RWPE2 (cell line): ENCODE measurements around the gene CLNS1A.

Experiments used
- ATAC-seq: fragments of 200-7000 bp; cut with Tn5 transposase; 3 replicates; pipeline ENCODE4 v1.9.1; 2021; ENCODE audit warnings: low read depth
- DNase-seq: peaks from one replicate; pipeline ENCODE4 v3.0.0-alpha.2; 2020; ENCODE audit warnings: low spot score
- H3K27ac ChIP-seq: fragments of 450-650 bp; 2 replicates; pipeline ENCODE4 v1.5.1; 2017; ENCODE audit warnings: mild to moderate bottlenecking; ENCODE audit not compliant: poor library complexity, severe bottlenecking
- H3K27me3 ChIP-seq: fragments of 250-450 bp; sonication (Bioruptor Pico); 2 replicates; pipeline ENCODE4 v1.5.1; 2021; ENCODE audit warnings: mild to moderate bottlenecking, moderate library complexity; ENCODE audit not compliant: insufficient read depth, poor library complexity, severe bottlenecking
- H3K36me3 ChIP-seq: fragments of 250-450 bp; sonication (Bioruptor Pico); 2 replicates; pipeline ENCODE4 v1.5.1; 2020; ENCODE audit warnings: low read depth, mild to moderate bottlenecking, moderate library complexity
- H3K4me1 ChIP-seq: fragments of 250-450 bp; sonication (Bioruptor Pico); 2 replicates; pipeline ENCODE4 v1.5.1; 2021; ENCODE audit warnings: mild to moderate bottlenecking, moderate library complexity; ENCODE audit not compliant: insufficient read depth, poor library complexity, severe bottlenecking
- H3K4me3 ChIP-seq: fragments of 250-450 bp; sonication (Bioruptor Pico); 2 replicates; pipeline ENCODE4 v1.5.1; 2021; ENCODE audit warnings: mild to moderate bottlenecking, moderate library complexity; ENCODE audit not compliant: severe bottlenecking
- H3K9me3 ChIP-seq: fragments of 250-450 bp; sonication (Bioruptor Pico); 2 replicates; pipeline ENCODE4 v1.5.1; 2021; ENCODE audit warnings: mild to moderate bottlenecking, moderate library complexity; ENCODE audit not compliant: severe bottlenecking
- TF ChIP-seq, protein P1 (sequence below): fragments of 450-650 bp; IDR thresholded peaks from one replicate; pipeline ENCODE4 v1.5.1; 2017; ENCODE audit warnings: mild to moderate bottlenecking, moderate library complexity; ENCODE audit not compliant: poor library complexity, severe bottlenecking

CLNS1A gene

DNA sequence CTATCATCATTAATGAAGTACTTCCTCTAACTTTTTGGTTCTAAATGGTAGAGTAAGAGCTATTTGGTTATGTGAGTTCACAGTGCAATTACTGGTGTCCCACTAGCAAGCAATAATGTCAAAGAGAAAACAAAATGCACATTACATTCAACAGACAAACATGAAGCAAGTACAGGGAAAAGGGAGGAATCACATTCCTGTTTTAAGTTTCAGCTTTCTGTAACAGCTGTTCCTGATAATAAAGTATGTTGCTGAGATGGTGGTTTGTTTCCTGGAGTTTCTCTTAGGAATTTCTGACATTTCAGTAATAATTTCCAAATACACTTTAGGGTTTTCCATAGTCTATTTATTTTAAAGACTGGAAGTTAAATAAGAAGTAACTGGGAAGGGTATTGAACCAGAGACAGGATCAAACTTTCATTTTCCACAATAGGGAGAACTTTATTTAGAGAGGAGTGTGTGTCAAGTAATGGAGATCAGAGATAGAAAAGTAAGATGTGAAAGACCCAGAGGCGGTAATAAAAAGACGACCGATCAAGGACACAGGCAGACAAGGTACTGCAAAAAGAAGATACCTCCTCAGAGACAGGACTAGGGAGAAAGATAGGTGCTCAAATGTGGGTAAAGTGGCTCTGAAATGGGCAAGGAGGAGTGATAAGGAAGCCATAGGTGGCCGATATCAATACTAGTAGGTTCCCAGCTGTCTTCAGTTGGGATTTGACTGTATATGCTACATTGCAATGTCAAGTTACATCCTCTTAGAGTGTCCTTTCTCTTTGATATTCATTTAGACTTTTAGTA lies 20.8 kb upstream of the CLNS1A start:
- no peak overlapping the region for H3K27ac ChIP-seq
- TF ChIP-seq, protein P1, sequence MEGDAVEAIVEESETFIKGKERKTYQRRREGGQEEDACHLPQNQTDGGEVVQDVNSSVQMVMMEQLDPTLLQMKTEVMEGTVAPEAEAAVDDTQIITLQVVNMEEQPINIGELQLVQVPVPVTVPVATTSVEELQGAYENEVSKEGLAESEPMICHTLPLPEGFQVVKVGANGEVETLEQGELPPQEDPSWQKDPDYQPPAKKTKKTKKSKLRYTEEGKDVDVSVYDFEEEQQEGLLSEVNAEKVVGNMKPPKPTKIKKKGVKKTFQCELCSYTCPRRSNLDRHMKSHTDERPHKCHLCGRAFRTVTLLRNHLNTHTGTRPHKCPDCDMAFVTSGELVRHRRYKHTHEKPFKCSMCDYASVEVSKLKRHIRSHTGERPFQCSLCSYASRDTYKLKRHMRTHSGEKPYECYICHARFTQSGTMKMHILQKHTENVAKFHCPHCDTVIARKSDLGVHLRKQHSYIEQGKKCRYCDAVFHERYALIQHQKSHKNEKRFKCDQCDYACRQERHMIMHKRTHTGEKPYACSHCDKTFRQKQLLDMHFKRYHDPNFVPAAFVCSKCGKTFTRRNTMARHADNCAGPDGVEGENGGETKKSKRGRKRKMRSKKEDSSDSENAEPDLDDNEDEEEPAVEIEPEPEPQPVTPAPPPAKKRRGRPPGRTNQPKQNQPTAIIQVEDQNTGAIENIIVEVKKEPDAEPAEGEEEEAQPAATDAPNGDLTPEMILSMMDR, result no peak
- no peaks in the 10 kb centered on the region for H3K36me3 ChIP-seq
- no peaks in the 10 kb centered on the region for H3K9me3 ChIP-seq
- H3K4me3 ChIP-seq, result no peak overlapping the region
- no peaks in the 10 kb centered on the region for H3K4me1 ChIP-seq
- ATAC-seq, result no peak
- H3K27me3 ChIP-seq, result no peaks in the 10 kb centered on the region
- no peak for DNase-seq

DNA sequence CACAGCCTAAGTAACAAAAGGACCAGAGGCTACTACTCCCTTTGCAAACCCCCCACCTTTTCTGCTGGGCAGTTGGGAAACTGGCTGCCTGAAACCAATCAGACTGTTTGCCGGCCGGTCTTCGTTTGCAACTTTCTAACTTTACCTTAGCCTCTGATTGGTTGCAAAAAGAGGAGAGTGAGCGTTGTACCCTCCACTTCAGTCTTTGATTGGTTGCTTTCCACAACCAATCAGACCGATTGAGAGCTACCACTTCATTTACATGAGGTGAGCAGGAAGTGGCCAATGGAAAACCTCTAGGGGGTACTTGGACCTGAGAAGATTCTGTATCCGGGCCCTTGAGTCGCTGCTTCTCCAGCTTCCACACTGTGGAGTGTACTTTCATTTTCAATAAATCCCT lies 18.8 kb upstream of the CLNS1A start:
- Histone ChIP-seq H3K27me3 (no peaks in the 10 kb centered on the region), H3K27ac (no peak overlapping the region), H3K4me3 (no peak overlapping the region), H3K36me3 (no peaks in the 10 kb centered on the region), H3K9me3 (no peaks in the 10 kb centered on the region), H3K4me1 (no peaks in the 10 kb centered on the region)
- DNase-seq, result no peak
- no peak for ATAC-seq
- TF ChIP-seq, protein P1, result no peak

DNA sequence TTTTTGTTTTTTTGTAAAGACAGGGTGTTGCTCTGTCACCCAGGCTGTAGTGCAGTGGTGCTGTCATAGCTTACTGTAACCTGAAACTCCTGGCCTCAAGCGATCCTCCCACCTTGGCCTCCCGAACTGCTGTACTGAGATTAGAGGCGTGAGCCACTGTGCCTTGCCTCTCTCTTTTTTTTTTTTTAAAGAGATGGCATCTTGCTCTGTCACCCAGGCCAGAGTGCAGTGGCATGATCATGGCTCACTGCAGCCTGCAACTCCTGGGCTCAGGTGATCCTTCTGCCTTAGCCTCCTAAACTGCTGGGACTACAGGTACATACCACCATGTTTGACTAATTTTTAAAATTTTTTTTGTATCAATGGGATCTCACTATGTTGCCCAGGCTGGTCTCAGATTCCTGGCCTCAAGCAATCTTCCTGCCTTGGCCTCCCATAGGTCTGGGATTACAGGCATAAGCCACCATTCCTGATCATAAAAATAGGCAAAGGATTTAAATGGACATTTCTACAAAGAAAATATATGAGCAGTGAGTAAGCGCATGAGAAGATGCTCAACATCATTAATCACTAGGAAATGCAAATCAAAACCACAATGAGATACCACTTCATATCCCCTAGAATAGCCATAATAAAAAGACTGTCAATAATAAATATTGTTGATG lies 17.3 kb upstream of the CLNS1A start:
- no peak for DNase-seq
- H3K36me3 ChIP-seq, result no peaks in the 10 kb centered on the region
- no peak for ATAC-seq
- no peaks in the 10 kb centered on the region for H3K9me3 ChIP-seq
- TF ChIP-seq, protein P1, result no peak
- H3K4me3 ChIP-seq, result no peak overlapping the region
- no peaks in the 10 kb centered on the region for H3K27me3 ChIP-seq
- H3K27ac ChIP-seq, result no peak overlapping the region
- H3K4me1 ChIP-seq, result no peaks in the 10 kb centered on the region

DNA sequence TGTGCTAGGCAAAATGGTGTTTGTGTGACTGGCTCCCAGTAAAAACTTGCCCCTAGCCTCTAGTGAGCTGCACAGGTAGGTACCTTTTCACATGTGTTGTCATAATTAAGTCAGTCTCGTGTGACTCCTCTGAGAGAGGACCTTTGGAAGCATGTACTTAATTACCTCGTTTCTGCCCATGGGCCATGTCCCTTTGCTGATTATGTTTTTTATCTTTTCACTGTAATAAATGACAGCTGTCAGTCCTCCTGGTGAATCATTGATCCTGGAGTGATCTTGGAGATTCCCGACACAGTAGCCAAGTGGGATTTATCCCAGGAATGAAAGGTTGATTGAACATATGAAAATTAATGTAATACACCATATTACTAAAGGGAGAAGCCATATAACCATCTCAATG lies 12.5 kb upstream of the CLNS1A start:
- Histone ChIP-seq H3K4me1 (no peaks in the 10 kb centered on the region), H3K4me3 (no peak overlapping the region), H3K36me3 (no peaks in the 10 kb centered on the region), H3K9me3 (no peaks in the 10 kb centered on the region), H3K27ac (no peak overlapping the region), H3K27me3 (no peaks in the 10 kb centered on the region)
- TF ChIP-seq, protein P1, result no peak
- no peak for ATAC-seq
- DNase-seq, result no peak
